GM18505 (cell line): ENCODE data around the gene BCL2L2.
A peak's percentile ranks its signal among the peaks of the same experiment; 100 is the strongest.

Source experiments
- ATAC-seq: cut with Tn5 transposase; IDR thresholded peaks from one replicate; pipeline ENCODE4 v1.9.1; 2021; ENCODE audit not compliant: unreplicated experiment
- POLR2A ChIP-seq: IDR thresholded peaks from 4 replicates; pipeline ENCODE4 v1.6.1; 2011; ENCODE audit warnings: borderline replicate concordance; ENCODE audit not compliant: insufficient read depth, insufficient read length; ENCODE audit errors: extremely low read depth

The BCL2L2 gene

GRCh38 chr14:23302290-23303225 is 4.1 kb upstream of the BCL2L2 start, which contains the start of gene PPP1R3E:
PPP1R3E (minus strand) TSS chr14:23302859; CDS start chr14:23302576, 283 bp downstream.
- ATAC-seq: peak; percentile 27
- TF ChIP-seq POLR2A: peak; percentile 77

- TF ChIP-seq POLR2A: no peak
- no peak for ATAC-seq
Observed at GRCh38 chr14:23307146-23307530, 505 bp downstream of the BCL2L2 start.

GRCh38 chr14:23307687-23308644 is 1.3 kb downstream of the BCL2L2 start:
- no peak for ATAC-seq
- TF ChIP-seq POLR2A: no peak

- TF ChIP-seq POLR2A: no peak
- ATAC-seq: no peak
Observed at GRCh38 chr14:23308721-23309445, 2.2 kb downstream of the BCL2L2 start.

GRCh38 chr14:23310546-23310945 is 3.9 kb downstream of the BCL2L2 start:
- ATAC-seq: no peak
- no peak for TF ChIP-seq POLR2A

- no peak for TF ChIP-seq POLR2A
- ATAC-seq: no peak
Observed at GRCh38 chr14:23316300-23316699, 9.7 kb downstream of the BCL2L2 start.

GRCh38 chr14:23319746-23320583 is 13.3 kb downstream of the BCL2L2 start:
- TF ChIP-seq POLR2A: no peak
- ATAC-seq: no peak

- ATAC-seq: peak; percentile 85
- TF ChIP-seq POLR2A: peak; percentile 69
Observed at GRCh38 chr14:23320584-23321571, 14.2 kb downstream of the BCL2L2 start, which contains the start of gene PABPN1. PABPN1 (plus strand) TSS chr14:23321457; CDS start chr14:23321470, 13 bp downstream.

- ATAC-seq: peak; percentile 16
- TF ChIP-seq POLR2A: no peak
Observed at GRCh38 chr14:23321572-23322547, 15.2 kb downstream of the BCL2L2 start.
